ENCODE measurements around the gene RAB7A. TPM values are rescaled to one million over a fixed set of nuclear protein-coding genes. Genes with fewer than 3 reads are reported as not detected.

The RAB7A gene
- total RNA-seq, 1 experiment from 2014 or later, result 156 TPM

GRCh38 chr3:128846486-128846891 is 120.5 kb downstream of the RAB7A start:
- no peaks in the 10 kb centered on the region for H3K36me3 ChIP-seq
- DNase-seq, result no peak
- no peaks in the 10 kb centered on the region for H3K9me3 ChIP-seq
- H3K27me3 ChIP-seq, result no peaks in the 10 kb centered on the region
- no peak overlapping the region for H3K4me3 ChIP-seq

GRCh38 chr3:128847666-128848370 is 121.8 kb downstream of the RAB7A start:
- H3K9me3 ChIP-seq, result no peaks in the 10 kb centered on the region
- DNase-seq, result no peak
- H3K4me3 ChIP-seq, result no peak overlapping the region
- H3K27me3 ChIP-seq, result no peaks in the 10 kb centered on the region
- H3K36me3 ChIP-seq, result no peaks in the 10 kb centered on the region

- peaks cover under 1% of the 10 kb centered on the region for H3K9me3 ChIP-seq
- no peaks in the 10 kb centered on the region for H3K36me3 ChIP-seq
- no peak overlapping the region for H3K4me3 ChIP-seq
- no peak for DNase-seq
- no peaks in the 10 kb centered on the region for H3K27me3 ChIP-seq
These were observed 123.0 kb downstream of the RAB7A start for GRCh38 chr3:128848936-128849335.

GRCh38 chr3:128849911-128850455 is 124.0 kb downstream of the RAB7A start:
- DNase-seq, result no peak
- H3K4me3 ChIP-seq, result no peak overlapping the region
- no peaks in the 10 kb centered on the region for H3K27me3 ChIP-seq
- no peaks in the 10 kb centered on the region for H3K36me3 ChIP-seq
- peaks cover 11% of the 10 kb centered on the region for H3K9me3 ChIP-seq

GRCh38 chr3:128850544-128850943 is 124.6 kb downstream of the RAB7A start:
- H3K9me3 ChIP-seq, result peaks cover 17% of the 10 kb centered on the region
- no peak overlapping the region for H3K4me3 ChIP-seq
- H3K36me3 ChIP-seq, result no peaks in the 10 kb centered on the region
- H3K27me3 ChIP-seq, result no peaks in the 10 kb centered on the region
- DNase-seq, result no peak

- DNase-seq, result no peak
- no peaks in the 10 kb centered on the region for H3K36me3 ChIP-seq
- H3K4me3 ChIP-seq, result no peak overlapping the region
- peaks cover 26% of the 10 kb centered on the region for H3K9me3 ChIP-seq
- no peaks in the 10 kb centered on the region for H3K27me3 ChIP-seq
These were observed 125.6 kb downstream of the RAB7A start for GRCh38 chr3:128851601-128852000.

- H3K4me3 ChIP-seq, result no peak overlapping the region
- no peak for DNase-seq
- H3K27me3 ChIP-seq, result no peaks in the 10 kb centered on the region
- H3K9me3 ChIP-seq, result peaks cover 32% of the 10 kb centered on the region
- no peaks in the 10 kb centered on the region for H3K36me3 ChIP-seq
These were observed 127.8 kb downstream of the RAB7A start for GRCh38 chr3:128853826-128854225.

GRCh38 chr3:128854475-128854874 is 128.5 kb downstream of the RAB7A start:
- H3K27me3 ChIP-seq, result no peaks in the 10 kb centered on the region
- DNase-seq, result no peak
- H3K4me3 ChIP-seq, result no peak overlapping the region
- H3K36me3 ChIP-seq, result no peaks in the 10 kb centered on the region
- H3K9me3 ChIP-seq, result peaks cover 39% of the 10 kb centered on the region

GRCh38 chr3:128855569-128855968 is 129.6 kb downstream of the RAB7A start:
- no peak overlapping the region for H3K4me3 ChIP-seq
- H3K9me3 ChIP-seq, result peaks cover 50% of the 10 kb centered on the region
- DNase-seq, result no peak
- no peaks in the 10 kb centered on the region for H3K27me3 ChIP-seq
- no peaks in the 10 kb centered on the region for H3K36me3 ChIP-seq

- DNase-seq, result no peak
- no peak overlapping the region for H3K4me3 ChIP-seq
- H3K9me3 ChIP-seq, result peaks cover 54% of the 10 kb centered on the region
- no peaks in the 10 kb centered on the region for H3K36me3 ChIP-seq
- no peaks in the 10 kb centered on the region for H3K27me3 ChIP-seq
These were observed 132.2 kb downstream of the RAB7A start for GRCh38 chr3:128858167-128858566.

GRCh38 chr3:128859630-128860029 is 133.6 kb downstream of the RAB7A start:
- Histone ChIP-seq H3K9me3 (peaks cover 46% of the 10 kb centered on the region), H3K27me3 (no peaks in the 10 kb centered on the region)
- no peak for DNase-seq

GRCh38 chr3:128861491-128861890 is 135.5 kb downstream of the RAB7A start:
- no peak overlapping the region for H3K4me3 ChIP-seq

More at GRCh38 chr3:128859630-128860029, 133.6 kb downstream of the RAB7A start:
- Histone ChIP-seq H3K36me3 (no peaks in the 10 kb centered on the region), H3K4me3 (no peak overlapping the region)

GRCh38 chr3:128863560-128863959 is 137.6 kb downstream of the RAB7A start:
- no peaks in the 10 kb centered on the region for H3K36me3 ChIP-seq
- no peak for DNase-seq
- H3K27me3 ChIP-seq, result no peaks in the 10 kb centered on the region
- peaks cover 25% of the 10 kb centered on the region for H3K9me3 ChIP-seq
- H3K4me3 ChIP-seq, result no peak overlapping the region

More at GRCh38 chr3:128861491-128861890, 135.5 kb downstream of the RAB7A start:
- no peak for DNase-seq
- peaks cover 28% of the 10 kb centered on the region for H3K9me3 ChIP-seq
- no peaks in the 10 kb centered on the region for H3K27me3 ChIP-seq
- H3K36me3 ChIP-seq, result no peaks in the 10 kb centered on the region

Other genes starting within 250 kb of the RAB7A start
- 0.27 and 2.6 TPM in 2 replicates for gene GATA2, start 233.0 kb upstream of the RAB7A start, total RNA-seq (2014; rRNA removed; shearing (Covaris generic); ENCODE audit: low replicate concordance)
- gene RPN1, start 75.4 kb upstream of the RAB7A start, total RNA-seq (2014; rRNA removed; shearing (Covaris generic); ENCODE audit: low replicate concordance), result 515 and 599 TPM in 2 replicates
- 29.3 and 35.4 TPM in 2 replicates for gene ACAD9, start 153.4 kb downstream of the RAB7A start, total RNA-seq (2014; rRNA removed; shearing (Covaris generic); ENCODE audit: low replicate concordance)